ENCODE measurements around the gene ATG4D.
A peak's percentile ranks its signal among the peaks of the same experiment; 100 is the strongest.

Gene ATG4D

GRCh38 chr19:10543420-10544241, at the start of gene ATG4D:
ATG4D (plus strand) TSS chr19:10543904; CDS start chr19:10544091, 187 bp downstream.
- DNase-seq, result peak; percentile 65

- no peak for DNase-seq
Measured at GRCh38 chr19:10497371-10497770, 46.3 kb upstream of the ATG4D start.

GRCh38 chr19:10499550-10500246, 44.0 kb upstream of the ATG4D start:
- no peak for DNase-seq

GRCh38 chr19:10500247-10500592, 43.5 kb upstream of the ATG4D start:
- DNase-seq, result no peak

GRCh38 chr19:10501971-10502523, 41.7 kb upstream of the ATG4D start:
- DNase-seq, result no peak

GRCh38 chr19:10502524-10503001, 41.1 kb upstream of the ATG4D start:
- peak; percentile 90 for DNase-seq

- DNase-seq, result peak; percentile 49
Measured at GRCh38 chr19:10503002-10503789, 40.5 kb upstream of the ATG4D start, which contains the start of gene KEAP1. KEAP1 (minus strand) TSS chr19:10503356; CDS start chr19:10500033, 3,323 bp downstream.

- peak; percentile 51 for DNase-seq
Measured at GRCh38 chr19:10505583-10506229, 38.0 kb upstream of the ATG4D start.

- no peak for DNase-seq
Measured at GRCh38 chr19:10508036-10508435, 35.7 kb upstream of the ATG4D start.

GRCh38 chr19:10508707-10509106, 35.0 kb upstream of the ATG4D start:
- no peak for DNase-seq

- DNase-seq, result no peak
Measured at GRCh38 chr19:10510301-10510802, 33.4 kb upstream of the ATG4D start.

- no peak for DNase-seq
Measured at GRCh38 chr19:10513223-10513622, 30.5 kb upstream of the ATG4D start.

GRCh38 chr19:10514211-10515145, 29.2 kb upstream of the ATG4D start:
- no peak for DNase-seq

GRCh38 chr19:10516064-10516385, 27.7 kb upstream of the ATG4D start:
- no peak for DNase-seq

- no peak for DNase-seq
Measured at GRCh38 chr19:10516671-10517286, 26.9 kb upstream of the ATG4D start.

- no peak for DNase-seq
Measured at GRCh38 chr19:10517361-10517759, 26.3 kb upstream of the ATG4D start, which contains the start of gene S1PR5. S1PR5 (minus strand) TSS chr19:10517447; CDS start chr19:10515011, 2,436 bp downstream.

- no peak for DNase-seq
Measured at GRCh38 chr19:10517760-10518443, 25.8 kb upstream of the ATG4D start.

- no peak for DNase-seq
Measured at GRCh38 chr19:10518444-10519361, 25.0 kb upstream of the ATG4D start.

GRCh38 chr19:10519421-10519820, 24.3 kb upstream of the ATG4D start:
- DNase-seq, result no peak
